GM23338 (cell line): ENCODE measurements around the gene MTARC1.

ENCODE experiments used
- EZH2phosphoT487 ChIP-seq: fragments of 200-600 bp; sonication (generic); IDR thresholded peaks from one replicate; pipeline ENCODE4 v1.8.1; 2018; ENCODE audit warnings: antibody characterized with exemption; ENCODE audit not compliant: unreplicated experiment
- NANOG ChIP-seq: IDR thresholded peaks from 2 replicates; pipeline ENCODE4 v1.6.1; 2016; ENCODE audit warnings: antibody characterized with exemption, borderline replicate concordance
- POLR2AphosphoS5 ChIP-seq: IDR thresholded peaks from 2 replicates; pipeline ENCODE4 v1.6.1; 2016; ENCODE audit warnings: antibody characterized with exemption, low read depth
- TF ChIP-seq, protein P1 (sequence below), 2 experiments: fragments of 200-600 bp in 1 of 2; sonication (generic) in 1 of 2; conservative IDR thresholded peaks; 2 replicates each; pipeline versions ENCODE4 v1.5.1 to v1.6.1; 2016 to 2017; ENCODE audit warnings: antibody characterized with exemption in 2 of 2, low read depth in 2 of 2, mild to moderate bottlenecking in 2 of 2, moderate library complexity in 1 of 2
- TF ChIP-seq, protein P2 (sequence below): IDR thresholded peaks from one replicate; pipeline ENCODE4 v1.6.1; 2018; ENCODE audit warnings: antibody characterized with exemption; ENCODE audit not compliant: unreplicated experiment

DNA sequence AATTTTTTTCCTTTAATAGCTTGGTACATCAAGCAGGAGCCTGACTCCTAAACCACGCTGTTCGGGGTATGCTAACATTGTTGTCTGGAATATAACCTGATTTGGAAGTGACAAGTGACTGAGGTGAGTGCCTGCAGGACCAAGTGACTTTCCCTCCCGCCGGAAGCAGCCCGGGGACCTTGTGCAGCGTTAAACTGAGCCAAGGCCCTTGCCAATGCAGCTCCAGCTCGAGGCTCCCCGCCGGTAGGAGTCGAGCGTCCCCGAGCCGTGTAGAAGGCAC lies 716 bp upstream of the MTARC1 start:
- TF ChIP-seq EZH2phosphoT487 (no peak), POLR2AphosphoS5 (no peak), NANOG (no peak)
- TF ChIP-seq, protein P1, sequence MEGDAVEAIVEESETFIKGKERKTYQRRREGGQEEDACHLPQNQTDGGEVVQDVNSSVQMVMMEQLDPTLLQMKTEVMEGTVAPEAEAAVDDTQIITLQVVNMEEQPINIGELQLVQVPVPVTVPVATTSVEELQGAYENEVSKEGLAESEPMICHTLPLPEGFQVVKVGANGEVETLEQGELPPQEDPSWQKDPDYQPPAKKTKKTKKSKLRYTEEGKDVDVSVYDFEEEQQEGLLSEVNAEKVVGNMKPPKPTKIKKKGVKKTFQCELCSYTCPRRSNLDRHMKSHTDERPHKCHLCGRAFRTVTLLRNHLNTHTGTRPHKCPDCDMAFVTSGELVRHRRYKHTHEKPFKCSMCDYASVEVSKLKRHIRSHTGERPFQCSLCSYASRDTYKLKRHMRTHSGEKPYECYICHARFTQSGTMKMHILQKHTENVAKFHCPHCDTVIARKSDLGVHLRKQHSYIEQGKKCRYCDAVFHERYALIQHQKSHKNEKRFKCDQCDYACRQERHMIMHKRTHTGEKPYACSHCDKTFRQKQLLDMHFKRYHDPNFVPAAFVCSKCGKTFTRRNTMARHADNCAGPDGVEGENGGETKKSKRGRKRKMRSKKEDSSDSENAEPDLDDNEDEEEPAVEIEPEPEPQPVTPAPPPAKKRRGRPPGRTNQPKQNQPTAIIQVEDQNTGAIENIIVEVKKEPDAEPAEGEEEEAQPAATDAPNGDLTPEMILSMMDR (conservative IDR thresholded peaks at IDR 0.05; ENCODE audit: low read depth in 2 of 2): no peak
- TF ChIP-seq, protein P2, sequence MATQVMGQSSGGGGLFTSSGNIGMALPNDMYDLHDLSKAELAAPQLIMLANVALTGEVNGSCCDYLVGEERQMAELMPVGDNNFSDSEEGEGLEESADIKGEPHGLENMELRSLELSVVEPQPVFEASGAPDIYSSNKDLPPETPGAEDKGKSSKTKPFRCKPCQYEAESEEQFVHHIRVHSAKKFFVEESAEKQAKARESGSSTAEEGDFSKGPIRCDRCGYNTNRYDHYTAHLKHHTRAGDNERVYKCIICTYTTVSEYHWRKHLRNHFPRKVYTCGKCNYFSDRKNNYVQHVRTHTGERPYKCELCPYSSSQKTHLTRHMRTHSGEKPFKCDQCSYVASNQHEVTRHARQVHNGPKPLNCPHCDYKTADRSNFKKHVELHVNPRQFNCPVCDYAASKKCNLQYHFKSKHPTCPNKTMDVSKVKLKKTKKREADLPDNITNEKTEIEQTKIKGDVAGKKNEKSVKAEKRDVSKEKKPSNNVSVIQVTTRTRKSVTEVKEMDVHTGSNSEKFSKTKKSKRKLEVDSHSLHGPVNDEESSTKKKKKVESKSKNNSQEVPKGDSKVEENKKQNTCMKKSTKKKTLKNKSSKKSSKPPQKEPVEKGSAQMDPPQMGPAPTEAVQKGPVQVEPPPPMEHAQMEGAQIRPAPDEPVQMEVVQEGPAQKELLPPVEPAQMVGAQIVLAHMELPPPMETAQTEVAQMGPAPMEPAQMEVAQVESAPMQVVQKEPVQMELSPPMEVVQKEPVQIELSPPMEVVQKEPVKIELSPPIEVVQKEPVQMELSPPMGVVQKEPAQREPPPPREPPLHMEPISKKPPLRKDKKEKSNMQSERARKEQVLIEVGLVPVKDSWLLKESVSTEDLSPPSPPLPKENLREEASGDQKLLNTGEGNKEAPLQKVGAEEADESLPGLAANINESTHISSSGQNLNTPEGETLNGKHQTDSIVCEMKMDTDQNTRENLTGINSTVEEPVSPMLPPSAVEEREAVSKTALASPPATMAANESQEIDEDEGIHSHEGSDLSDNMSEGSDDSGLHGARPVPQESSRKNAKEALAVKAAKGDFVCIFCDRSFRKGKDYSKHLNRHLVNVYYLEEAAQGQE: no peak
